ENCODE results near the gene CHP2. TPM values are rescaled to one million over a fixed set of nuclear protein-coding genes. Genes with fewer than 3 reads are reported as not detected.

Gene CHP2
- polyA plus RNA-seq, 1 of the 3 experiments (the other 2 are of a cell fraction) = not detected

- TF ChIP-seq ELF1 (IDR thresholded peaks at IDR 0.05) (no peak), POLR2AphosphoS5 (IDR thresholded peaks at IDR 0.05; ENCODE audit: low read depth, low read length) (no peak), FOSL2 (IDR thresholded peaks at IDR 0.05; ENCODE audit: borderline replicate concordance, low read depth) (no peak), RAD21 (IDR thresholded peaks at IDR 0.05; ENCODE audit: low read length) (no peak), RFX5 (IDR thresholded peaks at IDR 0.05; ENCODE audit: low read length) (no peak), FOXM1 (IDR thresholded peaks at IDR 0.05; ENCODE audit: low read depth) (no peak), NRF1 (IDR thresholded peaks at IDR 0.05; ENCODE audit: low read depth, low read length) (no peak), FOXJ3 (CRISPR knock-in tag; IDR thresholded peaks at IDR 0.05) (no peak), PBX3 (IDR thresholded peaks at IDR 0.05) (no peak), JUND (IDR thresholded peaks at IDR 0.05) (no peak), NFIC (IDR thresholded peaks at IDR 0.05; ENCODE audit: borderline replicate concordance) (no peak), GATA2 (CRISPR knock-in tag; IDR thresholded peaks at IDR 0.05) (no peak), TAF1 (IDR thresholded peaks at IDR 0.05; ENCODE audit: borderline replicate concordance, low read depth, low read length) (no peak), YY1 (IDR thresholded peaks at IDR 0.05; ENCODE audit: low read depth) (no peak), EZH2phosphoT487 (IDR thresholded peaks at IDR 0.05; ENCODE audit: borderline replicate concordance, low read depth) (no peak), RCOR1 (IDR thresholded peaks at IDR 0.05; ENCODE audit: low read length) (no peak)
- TF ChIP-seq, protein P1, sequence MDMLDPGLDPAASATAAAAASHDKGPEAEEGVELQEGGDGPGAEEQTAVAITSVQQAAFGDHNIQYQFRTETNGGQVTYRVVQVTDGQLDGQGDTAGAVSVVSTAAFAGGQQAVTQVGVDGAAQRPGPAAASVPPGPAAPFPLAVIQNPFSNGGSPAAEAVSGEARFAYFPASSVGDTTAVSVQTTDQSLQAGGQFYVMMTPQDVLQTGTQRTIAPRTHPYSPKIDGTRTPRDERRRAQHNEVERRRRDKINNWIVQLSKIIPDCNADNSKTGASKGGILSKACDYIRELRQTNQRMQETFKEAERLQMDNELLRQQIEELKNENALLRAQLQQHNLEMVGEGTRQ (IDR thresholded peaks at IDR 0.05; ENCODE audit: borderline replicate concordance, low read depth, low read length) = no peak
- TF ChIP-seq, protein P2, sequence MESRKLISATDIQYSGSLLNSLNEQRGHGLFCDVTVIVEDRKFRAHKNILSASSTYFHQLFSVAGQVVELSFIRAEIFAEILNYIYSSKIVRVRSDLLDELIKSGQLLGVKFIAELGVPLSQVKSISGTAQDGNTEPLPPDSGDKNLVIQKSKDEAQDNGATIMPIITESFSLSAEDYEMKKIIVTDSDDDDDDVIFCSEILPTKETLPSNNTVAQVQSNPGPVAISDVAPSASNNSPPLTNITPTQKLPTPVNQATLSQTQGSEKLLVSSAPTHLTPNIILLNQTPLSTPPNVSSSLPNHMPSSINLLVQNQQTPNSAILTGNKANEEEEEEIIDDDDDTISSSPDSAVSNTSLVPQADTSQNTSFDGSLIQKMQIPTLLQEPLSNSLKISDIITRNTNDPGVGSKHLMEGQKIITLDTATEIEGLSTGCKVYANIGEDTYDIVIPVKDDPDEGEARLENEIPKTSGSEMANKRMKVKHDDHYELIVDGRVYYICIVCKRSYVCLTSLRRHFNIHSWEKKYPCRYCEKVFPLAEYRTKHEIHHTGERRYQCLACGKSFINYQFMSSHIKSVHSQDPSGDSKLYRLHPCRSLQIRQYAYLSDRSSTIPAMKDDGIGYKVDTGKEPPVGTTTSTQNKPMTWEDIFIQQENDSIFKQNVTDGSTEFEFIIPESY (IDR thresholded peaks at IDR 0.05; ENCODE audit: borderline replicate concordance, low read depth) = no peak
- TF ChIP-seq, protein P3, sequence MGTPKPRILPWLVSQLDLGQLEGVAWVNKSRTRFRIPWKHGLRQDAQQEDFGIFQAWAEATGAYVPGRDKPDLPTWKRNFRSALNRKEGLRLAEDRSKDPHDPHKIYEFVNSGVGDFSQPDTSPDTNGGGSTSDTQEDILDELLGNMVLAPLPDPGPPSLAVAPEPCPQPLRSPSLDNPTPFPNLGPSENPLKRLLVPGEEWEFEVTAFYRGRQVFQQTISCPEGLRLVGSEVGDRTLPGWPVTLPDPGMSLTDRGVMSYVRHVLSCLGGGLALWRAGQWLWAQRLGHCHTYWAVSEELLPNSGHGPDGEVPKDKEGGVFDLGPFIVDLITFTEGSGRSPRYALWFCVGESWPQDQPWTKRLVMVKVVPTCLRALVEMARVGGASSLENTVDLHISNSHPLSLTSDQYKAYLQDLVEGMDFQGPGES (IDR thresholded peaks at IDR 0.05; ENCODE audit: low read depth, low read length) = no peak
- DNase-seq = no peak
- Histone ChIP-seq H2AFZ (ENCODE audit: low read depth) (no peak overlapping the region), H3K9me2 (no peaks in the 10 kb centered on the region), H3K4me1 (ENCODE audit: control insufficient read depth in 1 of 2, insufficient read depth in 2 of 2, low read depth in 1 of 2, low read length in 1 of 2) (no peaks in the 10 kb centered on the region), H3F3A (replicated peaks; ENCODE audit: insufficient read depth) (no peaks in the 10 kb centered on the region), H3K27me3 (ENCODE audit: insufficient read depth) (no peaks in the 10 kb centered on the region), H3K4me3 (ENCODE audit: low read depth in 2 of 2, low read length in 1 of 2) (no peak overlapping the region), H3K79me2 (ENCODE audit: insufficient read depth) (no peaks in the 10 kb centered on the region), H3K27ac (ENCODE audit: low read depth in 2 of 2, low read length in 1 of 2) (no peak overlapping the region), H3K36me3 (replicated peaks in 1 of 2; ENCODE audit: control insufficient read depth in 1 of 2, insufficient read depth in 2 of 2, low read length in 1 of 2) (no peaks in the 10 kb centered on the region), H4K20me1 (ENCODE audit: insufficient read depth) (no peaks in the 10 kb centered on the region), H3K9me3 (no peaks in the 10 kb centered on the region), H3K9ac (no peak overlapping the region), H3K4me2 (no peak overlapping the region)
- CTCF ChIA-PET = no interaction called here
- POLR2A ChIA-PET = no interaction called here
- 21% methylated on average over 3 of the region's 3 CpGs for WGBS (ENCODE audit: low lambda C conversion rate)
Observed at GRCh38 chr16:23724785-23725131, 30.1 kb upstream of the CHP2 start.
